ENCODE measurements around the gene CDCA5. TPM values are rescaled to one million over a fixed set of nuclear protein-coding genes. Genes with fewer than 3 reads are reported as not detected.

CDCA5 gene
- total and polyA plus RNA-seq, 5 donors: 0.22 to 1.6 (median 0.99) TPM

- Histone ChIP-seq H3K4me1 (ENCODE audit: control insufficient read depth, insufficient read depth, low read length) (no peaks in the 10 kb centered on the region), H3K9me3 (ENCODE audit: control insufficient read depth, low read length) (no peaks in the 10 kb centered on the region), H3K27me3 (ENCODE audit: control insufficient read depth, insufficient read depth) (no peaks in the 10 kb centered on the region), H3K27ac (ENCODE audit: low read length) (no peak overlapping the region), H3K4me3 (ENCODE audit: low read length) (no peak overlapping the region)
- WGBS: 91% methylated on average over 6 of the region's 6 CpGs
- DNase-seq (no peak), ATAC-seq (no peak)
- intact Hi-C loops (cut with DNase I): no loop called here
These were observed 26.8 kb downstream of the CDCA5 start for GRCh38 chr11:65056999-65057398.

DNA sequence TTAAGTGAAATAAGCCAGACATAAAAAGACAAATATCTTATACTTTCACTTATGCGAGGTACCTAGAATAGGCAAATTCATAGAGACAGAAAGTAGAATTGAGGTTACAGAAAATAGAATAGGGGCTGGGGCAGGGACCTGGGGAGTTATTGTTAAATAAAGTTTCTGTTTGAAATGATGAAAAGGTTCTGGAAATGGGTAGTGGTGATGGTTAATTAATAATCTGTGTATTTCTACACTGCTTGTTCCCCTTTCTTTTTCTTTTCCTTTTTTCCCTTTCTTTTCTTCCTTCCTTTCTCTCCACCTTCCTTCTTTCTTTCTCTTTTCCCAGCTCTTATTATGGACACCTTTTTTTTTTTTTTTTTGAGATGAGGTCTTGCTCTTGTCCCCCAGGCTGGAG is 28.3 kb downstream of the CDCA5 start:
- intact Hi-C loops (cut with DNase I): no loop called here
- no peaks in the 10 kb centered on the region for H3K4me1 ChIP-seq (ENCODE audit: control insufficient read depth, insufficient read depth, low read length)
- ATAC-seq: no peak
- DNase-seq: no peak
- H3K27ac ChIP-seq (ENCODE audit: low read length): no peak overlapping the region
- 89% methylated on average over 1 of the region's 1 CpG for WGBS
- no peaks in the 10 kb centered on the region for H3K27me3 ChIP-seq (ENCODE audit: control insufficient read depth, insufficient read depth)
- H3K4me3 ChIP-seq (ENCODE audit: low read length): no peak overlapping the region
- no peaks in the 10 kb centered on the region for H3K9me3 ChIP-seq (ENCODE audit: control insufficient read depth, low read length)

- ATAC-seq: no peak
- Histone ChIP-seq H3K27me3 (ENCODE audit: control insufficient read depth, insufficient read depth) (no peaks in the 10 kb centered on the region), H3K4me1 (ENCODE audit: control insufficient read depth, insufficient read depth, low read length) (no peaks in the 10 kb centered on the region), H3K9me3 (ENCODE audit: control insufficient read depth, low read length) (no peaks in the 10 kb centered on the region), H3K4me3 (ENCODE audit: low read length) (no peak overlapping the region), H3K27ac (ENCODE audit: low read length) (no peak overlapping the region)
- 48% methylated on average over 8 of the region's 8 CpGs for WGBS
- DNase-seq: no peak
- intact Hi-C loops (cut with DNase I): no loop called here
These were observed 29.9 kb downstream of the CDCA5 start for GRCh38 chr11:65053827-65054508.

DNA sequence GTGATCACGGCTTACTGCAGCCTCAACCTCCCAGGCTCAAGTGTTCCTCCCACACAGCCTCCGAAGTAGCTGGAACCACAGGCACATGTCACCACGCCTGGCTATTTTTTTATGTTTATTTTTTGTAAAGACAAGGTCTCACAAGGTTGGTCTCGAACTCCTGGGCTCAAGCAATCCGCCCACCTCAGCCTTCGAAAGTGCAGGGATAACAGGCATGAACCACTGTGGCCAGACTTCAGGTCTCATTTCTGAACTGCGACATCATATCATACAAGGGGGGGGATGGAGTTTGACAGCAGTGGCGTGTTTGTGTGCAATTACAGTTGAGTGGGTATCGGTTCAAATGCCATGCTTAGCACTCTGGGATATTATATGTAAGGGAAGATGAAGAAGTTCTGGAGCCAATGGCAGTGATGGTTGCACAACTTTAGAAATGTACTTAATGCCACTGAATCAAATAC is 32.4 kb downstream of the CDCA5 start:
- no peak overlapping the region for H3K27ac ChIP-seq (ENCODE audit: low read length)
- H3K4me1 ChIP-seq (ENCODE audit: control insufficient read depth, insufficient read depth, low read length): no peaks in the 10 kb centered on the region
- intact Hi-C loops (cut with DNase I): no loop called here
- no peak overlapping the region for H3K4me3 ChIP-seq (ENCODE audit: low read length)
- 71% methylated on average over 9 of the region's 9 CpGs for WGBS
- peak in 1 of 3 donors; percentile 4 for DNase-seq
- no peak for ATAC-seq
- H3K27me3 ChIP-seq (ENCODE audit: control insufficient read depth, insufficient read depth): no peaks in the 10 kb centered on the region
- H3K9me3 ChIP-seq (ENCODE audit: control insufficient read depth, low read length): no peaks in the 10 kb centered on the region

DNA sequence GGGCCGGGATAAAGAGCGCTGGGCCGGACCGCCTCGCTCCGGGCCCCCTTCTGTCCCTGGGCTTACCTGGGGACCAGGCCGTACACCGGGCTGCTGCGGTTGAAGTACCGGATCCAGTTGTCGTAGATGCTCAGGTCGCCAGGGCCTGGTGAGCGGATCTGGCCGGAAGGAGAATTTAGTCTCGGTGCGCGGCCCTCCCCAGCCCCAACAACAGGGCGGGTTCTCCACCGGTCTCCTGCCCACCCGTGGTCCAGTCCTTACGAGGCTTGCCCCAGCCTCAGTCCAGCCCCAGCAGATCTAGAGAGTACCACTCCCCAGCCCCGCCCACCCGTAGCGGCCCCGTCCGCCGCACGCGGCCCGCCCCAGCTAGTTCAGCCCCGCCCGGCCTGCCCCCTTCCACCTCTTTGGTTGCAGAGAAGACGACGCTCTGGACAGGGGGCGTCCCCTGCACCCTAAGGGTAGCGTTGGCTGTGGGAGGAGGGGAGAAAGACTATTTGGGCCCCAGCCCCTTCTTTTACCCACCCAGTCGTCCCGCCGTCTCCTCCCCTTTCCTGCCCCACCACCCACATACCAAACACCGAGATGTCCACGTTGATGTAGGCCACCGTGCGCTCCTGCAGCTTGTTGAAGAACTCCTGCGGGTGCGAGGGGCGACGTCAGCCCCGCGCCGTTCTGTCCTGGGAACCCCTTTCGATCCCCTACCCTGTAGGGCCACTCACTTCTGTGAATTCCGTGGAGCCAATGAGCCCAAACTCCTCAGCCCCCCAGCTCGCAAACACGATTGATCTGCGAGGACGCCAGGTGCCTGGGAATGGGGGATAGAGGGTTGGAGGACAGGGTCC is 36.0 kb downstream of the CDCA5 start:
- peak overlapping the region; percentile 66 for H3K4me3 ChIP-seq (ENCODE audit: low read length)
- DNase-seq (peak; percentile 46 to 84 (median 78)), ATAC-seq (peak; percentile 59 to 73)
- no peaks in the 10 kb centered on the region for H3K27me3 ChIP-seq (ENCODE audit: control insufficient read depth, insufficient read depth)
- intact Hi-C loops (cut with DNase I): loop anchor here in 1 of 4 donors (5.0 kb wide), 1 partner anchor 34 kb away; the partner anchor contains the start of genes CDCA5 and ZFPL1
- no peak overlapping the region for H3K27ac ChIP-seq (ENCODE audit: low read length)
- H3K4me1 ChIP-seq (ENCODE audit: control insufficient read depth, insufficient read depth, low read length): no peaks in the 10 kb centered on the region
- H3K9me3 ChIP-seq (ENCODE audit: control insufficient read depth, low read length): no peaks in the 10 kb centered on the region
- WGBS: 10% methylated on average over 56 of the region's 56 CpGs

- Histone ChIP-seq H3K4me1 (ENCODE audit: control insufficient read depth, insufficient read depth, low read length) (no peaks in the 10 kb centered on the region), H3K27ac (ENCODE audit: low read length) (no peak overlapping the region), H3K9me3 (ENCODE audit: control insufficient read depth, low read length) (no peaks in the 10 kb centered on the region), H3K27me3 (ENCODE audit: control insufficient read depth, insufficient read depth) (no peaks in the 10 kb centered on the region), H3K4me3 (ENCODE audit: low read length) (no peak overlapping the region)
- DNase-seq: peak in 1 of 3 donors; percentile 39
- no peak for ATAC-seq
- WGBS: 91% methylated on average over 7 of the region's 7 CpGs
- intact Hi-C loops (cut with DNase I): loop anchor here in 1 of 4 donors (5.0 kb wide), 1 partner anchor 37 kb away; the partner anchor contains the start of genes CDCA5 and ZFPL1
These were observed 38.1 kb downstream of the CDCA5 start for GRCh38 chr11:65045728-65046127.

DNA sequence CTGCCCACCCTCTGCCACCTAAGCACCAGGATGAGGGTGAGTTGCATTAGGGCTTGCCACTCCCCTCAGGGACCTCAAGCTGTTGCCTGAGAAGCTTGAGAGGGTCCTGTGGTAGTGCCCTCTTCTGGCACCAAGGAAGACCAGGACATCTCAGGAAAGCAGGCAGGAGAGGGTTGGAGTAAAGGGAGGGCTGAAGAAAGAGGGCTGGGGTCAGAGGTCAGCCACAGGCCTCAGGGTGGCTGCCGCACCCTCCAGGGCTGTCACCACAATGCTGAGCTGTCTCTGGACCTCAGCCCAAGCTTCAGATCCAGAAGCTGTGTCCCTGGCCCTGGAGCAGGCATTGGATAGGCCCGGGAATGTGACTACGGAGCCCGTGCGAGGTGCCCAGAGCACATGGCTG is 38.8 kb downstream of the CDCA5 start:
- Histone ChIP-seq H3K9me3 (ENCODE audit: control insufficient read depth, low read length) (no peaks in the 10 kb centered on the region), H3K4me1 (ENCODE audit: control insufficient read depth, insufficient read depth, low read length) (no peaks in the 10 kb centered on the region), H3K27me3 (ENCODE audit: control insufficient read depth, insufficient read depth) (no peaks in the 10 kb centered on the region), H3K4me3 (ENCODE audit: low read length) (no peak overlapping the region), H3K27ac (ENCODE audit: low read length) (no peak overlapping the region)
- 88% methylated on average over 5 of the region's 5 CpGs for WGBS
- no peak for DNase-seq
- ATAC-seq: no peak
- intact Hi-C loops (cut with DNase I): loop anchor here in 1 of 4 donors (5.0 kb wide), 1 partner anchor 37 kb away; the partner anchor contains the start of genes CDCA5 and ZFPL1

DNA sequence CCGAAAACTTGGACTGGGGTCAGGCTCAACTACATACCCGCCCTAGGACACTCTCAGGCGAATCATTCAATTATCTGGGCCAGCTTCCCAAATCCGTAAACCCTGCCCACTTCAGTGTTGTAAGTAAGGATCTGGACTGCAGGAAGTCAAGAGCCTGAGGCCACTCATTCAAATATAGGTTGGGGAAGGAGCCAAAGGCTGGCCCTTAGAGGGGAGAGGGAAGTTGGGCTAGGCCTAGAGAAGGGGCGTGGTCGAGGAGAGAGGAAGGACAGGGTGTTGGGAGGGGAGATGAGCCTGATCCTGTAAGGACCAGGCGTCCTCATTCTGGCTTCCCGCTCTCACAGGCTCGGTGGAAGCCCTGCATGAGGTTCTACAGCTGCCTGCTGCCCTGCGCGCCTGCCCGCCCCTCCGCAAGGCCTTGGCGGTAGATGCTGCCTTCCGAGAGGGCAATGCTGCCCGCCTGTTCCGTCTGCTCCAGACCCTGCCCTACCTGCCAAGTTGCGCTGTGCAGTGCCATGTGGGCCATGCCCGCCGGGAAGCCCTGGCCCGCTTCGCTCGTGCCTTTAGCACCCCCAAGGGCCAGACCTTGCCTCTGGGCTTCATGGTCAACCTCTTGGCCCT is 39.8 kb downstream of the CDCA5 start:
- intact Hi-C loops (cut with DNase I): no loop called here
- ATAC-seq: peak in 1 of 2 donors; percentile 5
- Histone ChIP-seq H3K4me1 (ENCODE audit: control insufficient read depth, insufficient read depth, low read length) (no peaks in the 10 kb centered on the region), H3K4me3 (ENCODE audit: low read length) (no peak overlapping the region), H3K27ac (ENCODE audit: low read length) (no peak overlapping the region), H3K27me3 (ENCODE audit: control insufficient read depth, insufficient read depth) (no peaks in the 10 kb centered on the region), H3K9me3 (ENCODE audit: control insufficient read depth, low read length) (no peaks in the 10 kb centered on the region)
- DNase-seq: peak; percentile 48 to 78 (median 69)
- WGBS: 79% methylated on average over 23 of the region's 23 CpGs

DNA sequence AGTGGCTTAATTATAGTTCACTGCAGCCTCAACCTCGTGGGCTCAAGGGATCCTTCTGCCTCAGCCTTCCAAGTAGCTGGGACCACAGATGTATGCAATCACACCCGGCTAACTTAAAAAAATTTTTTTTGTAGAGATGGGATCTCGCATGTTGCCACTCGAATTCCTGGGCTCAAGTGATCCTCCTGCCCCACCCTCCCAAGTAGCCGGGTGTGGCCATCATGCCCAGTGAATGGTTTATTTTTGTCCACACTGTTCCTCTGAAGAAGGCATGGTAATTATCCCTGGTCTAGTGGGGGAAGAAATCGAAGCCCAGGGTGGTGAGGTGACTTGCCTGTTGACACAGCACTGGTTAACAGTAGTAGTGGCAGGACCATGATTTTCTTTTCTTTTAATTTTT is 40.9 kb downstream of the CDCA5 start:
- 83% methylated on average over 6 of the region's 6 CpGs for WGBS
- Histone ChIP-seq H3K27ac (ENCODE audit: low read length) (no peak overlapping the region), H3K4me3 (ENCODE audit: low read length) (no peak overlapping the region), H3K9me3 (ENCODE audit: control insufficient read depth, low read length) (no peaks in the 10 kb centered on the region), H3K27me3 (ENCODE audit: control insufficient read depth, insufficient read depth) (no peaks in the 10 kb centered on the region), H3K4me1 (ENCODE audit: control insufficient read depth, insufficient read depth, low read length) (no peaks in the 10 kb centered on the region)
- ATAC-seq: no peak
- intact Hi-C loops (cut with DNase I): no loop called here
- peak in 1 of 3 donors; percentile 28 for DNase-seq

DNA sequence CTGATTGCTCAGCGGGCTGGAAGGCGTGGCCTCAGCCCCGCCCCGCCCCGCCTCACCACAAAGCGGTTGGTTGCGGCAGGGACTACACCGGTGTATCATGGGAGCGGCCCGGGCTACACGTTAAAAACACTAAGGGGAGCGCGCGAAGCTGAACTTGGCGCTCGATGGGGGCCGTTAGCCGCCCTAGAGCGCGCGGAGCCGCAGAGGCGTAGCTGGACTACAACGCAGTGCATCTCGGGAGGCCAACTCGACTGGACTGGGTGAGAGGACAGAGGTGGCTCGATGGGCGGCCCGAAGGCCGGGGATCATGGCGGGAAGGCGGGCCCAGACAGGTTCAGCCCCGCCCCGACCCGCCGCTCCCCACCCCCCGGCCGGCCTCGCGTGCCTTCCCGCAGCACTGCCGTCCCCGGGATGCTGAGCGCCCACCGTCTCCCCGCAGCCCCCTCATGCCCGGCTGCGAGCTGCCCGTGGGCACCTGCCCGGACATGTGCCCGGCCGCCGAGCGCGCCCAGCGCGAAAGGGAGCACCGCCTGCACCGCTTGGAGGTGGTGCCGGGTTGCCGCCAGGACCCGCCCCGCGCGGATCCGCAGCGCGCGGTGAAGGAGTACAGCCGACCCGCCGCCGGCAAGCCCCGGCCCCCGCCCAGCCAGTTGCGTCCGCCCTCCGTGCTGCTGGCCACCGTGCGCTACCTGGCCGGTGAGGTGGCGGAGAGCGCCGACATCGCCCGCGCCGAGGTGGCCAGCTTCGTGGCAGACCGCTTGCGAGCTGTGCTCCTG is 42.8 kb downstream of the CDCA5 start, which contains the start of gene SAC3D1:
Gene SAC3D1, plus strand, starts transcription at position 364 of the 776 bp plus-strand sequence. Its CDS starts 83 bp downstream, at position 447.
- peak; percentile 91 to 96 (median 94) for DNase-seq
- Histone ChIP-seq H3K9me3 (ENCODE audit: control insufficient read depth, low read length) (no peaks in the 10 kb centered on the region), H3K4me3 (ENCODE audit: low read length) (peak within 1 kb of the TSS; percentile 56), H3K4me1 (ENCODE audit: control insufficient read depth, insufficient read depth, low read length) (no peaks in the 10 kb centered on the region), H3K27me3 (ENCODE audit: control insufficient read depth, insufficient read depth) (no peaks in the 10 kb centered on the region), H3K27ac (ENCODE audit: low read length) (peak within 1 kb of the TSS; percentile 97)
- under 1% methylated on average over 91 of the region's 91 CpGs for WGBS
- ATAC-seq: peak; percentile 96 to 97
- intact Hi-C loops (cut with DNase I): no loop called here

All from right cardiac atrium (tissue), 5 donors.